Iris pigment epithelial cell (primary cell): Measurements from ENCODE around the gene SMPD3.
"Not testable (repeated sequence)": the region's sequence is repeated elsewhere in the genome, so short reads cannot be mapped to it uniquely, and the experiment has no call there.

ENCODE experiments used
- DNase-seq: peaks from one replicate; pipeline ENCODE4 v3.0.0-alpha.2; 2011; ENCODE audit warnings: low read depth

Gene SMPD3

DNA sequence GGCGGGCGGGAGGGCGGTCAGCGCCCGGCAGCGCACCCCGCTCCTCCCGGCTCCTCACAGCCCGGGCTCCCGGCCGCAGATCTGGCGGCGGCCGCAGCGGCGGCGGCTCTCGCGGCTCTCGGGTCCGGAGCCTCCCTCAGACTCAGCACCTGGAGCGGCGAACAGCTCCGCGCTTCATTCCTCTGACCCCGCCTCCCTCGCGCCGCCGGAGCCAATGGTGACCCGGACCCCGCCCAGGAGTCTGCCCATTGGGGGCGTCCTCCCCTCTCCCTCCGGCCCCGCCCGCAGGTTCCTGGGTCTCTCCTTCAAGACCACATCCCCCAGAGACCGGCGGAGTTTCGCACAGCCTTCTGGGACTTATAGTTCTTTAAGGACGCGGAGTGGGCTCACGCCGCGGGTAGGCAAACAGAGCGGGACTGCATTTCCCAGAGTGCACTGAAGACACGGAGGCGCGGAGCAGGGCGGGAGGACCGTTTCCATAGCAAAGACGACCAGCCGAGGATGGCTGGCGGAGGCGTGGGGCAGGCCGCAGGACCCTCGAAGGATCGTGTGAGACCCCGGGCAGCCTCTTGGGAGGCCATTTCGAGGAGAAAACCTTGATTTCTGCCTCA is at the start of gene SMPD3:
Gene SMPD3, minus strand, starts transcription at position 149 of the 611 bp plus-strand sequence. CDS start 76,327 bp downstream, outside the sequence.
- peak; percentile 100 for DNase-seq

DNA sequence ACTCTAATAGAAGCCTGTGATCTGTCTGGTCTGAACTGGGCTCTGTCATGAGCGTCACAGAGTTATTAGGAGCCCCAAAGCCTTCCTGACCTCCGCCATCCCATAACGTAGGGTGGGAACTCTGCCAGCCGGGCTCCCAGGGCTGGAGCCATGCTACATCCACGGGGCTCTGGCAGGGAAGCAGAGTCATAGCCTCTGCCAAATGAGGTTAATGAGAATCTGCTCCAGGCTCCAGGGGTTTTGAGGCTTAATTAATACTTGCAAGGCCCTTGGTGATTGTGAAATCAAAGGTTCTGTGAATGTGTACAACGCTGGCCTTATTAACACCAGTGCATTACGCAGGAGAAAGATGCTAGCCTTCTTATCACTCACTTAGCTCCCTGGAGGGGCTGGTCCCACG is 48.4 kb upstream of the SMPD3 start:
- DNase-seq: no peak

DNA sequence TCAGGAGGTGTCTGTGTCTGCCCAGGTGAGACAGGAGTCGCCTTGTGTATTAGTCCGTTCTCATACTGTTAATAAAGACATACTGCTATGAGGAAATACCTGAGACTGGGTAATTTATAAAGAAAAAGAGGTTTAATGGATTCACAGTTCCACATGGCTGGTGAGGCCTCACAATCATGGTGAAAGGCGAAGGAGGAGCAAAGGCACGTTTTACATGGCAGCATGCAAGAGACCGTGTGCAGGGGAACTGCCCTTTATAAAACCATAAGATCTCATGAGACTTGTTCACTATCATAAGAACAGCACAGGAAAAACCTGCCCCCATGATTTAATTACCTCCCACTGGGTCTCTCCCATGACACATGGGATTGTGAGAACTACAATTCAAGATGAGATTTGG is 46.0 kb upstream of the SMPD3 start:
- DNase-seq: not testable (repeated sequence)

DNA sequence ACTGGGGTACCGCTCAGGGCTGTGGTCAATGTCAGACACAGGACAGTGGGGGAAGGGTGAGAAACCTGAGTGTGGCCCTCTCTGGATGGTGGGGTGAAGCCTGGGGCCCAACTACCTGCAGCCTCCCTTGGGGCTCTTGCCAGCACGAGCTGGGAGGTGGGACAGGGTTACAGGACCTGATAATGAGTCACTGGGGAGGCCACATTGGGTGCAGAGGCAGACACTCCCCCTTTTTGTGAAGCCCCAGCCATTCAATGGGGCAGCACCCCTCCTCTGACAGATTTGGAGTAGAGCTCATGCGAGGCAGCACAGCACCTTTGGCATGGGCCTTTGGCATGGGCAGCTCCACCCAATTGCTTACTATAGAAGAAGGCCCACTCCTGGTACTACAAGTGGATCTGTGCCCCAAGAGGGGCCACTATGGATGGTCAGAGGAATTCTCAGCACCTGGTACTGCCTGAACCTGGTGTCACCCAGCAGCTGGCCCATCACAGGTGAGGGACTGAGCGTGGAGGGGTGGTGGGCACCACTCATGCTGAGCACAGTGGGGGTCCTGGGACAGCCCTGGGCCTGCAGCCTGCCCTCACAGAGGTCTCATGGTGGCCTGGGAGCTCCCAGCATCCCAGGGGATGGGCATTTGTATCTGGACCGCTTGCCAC is 45.2 kb upstream of the SMPD3 start:
- DNase-seq: no peak

DNA sequence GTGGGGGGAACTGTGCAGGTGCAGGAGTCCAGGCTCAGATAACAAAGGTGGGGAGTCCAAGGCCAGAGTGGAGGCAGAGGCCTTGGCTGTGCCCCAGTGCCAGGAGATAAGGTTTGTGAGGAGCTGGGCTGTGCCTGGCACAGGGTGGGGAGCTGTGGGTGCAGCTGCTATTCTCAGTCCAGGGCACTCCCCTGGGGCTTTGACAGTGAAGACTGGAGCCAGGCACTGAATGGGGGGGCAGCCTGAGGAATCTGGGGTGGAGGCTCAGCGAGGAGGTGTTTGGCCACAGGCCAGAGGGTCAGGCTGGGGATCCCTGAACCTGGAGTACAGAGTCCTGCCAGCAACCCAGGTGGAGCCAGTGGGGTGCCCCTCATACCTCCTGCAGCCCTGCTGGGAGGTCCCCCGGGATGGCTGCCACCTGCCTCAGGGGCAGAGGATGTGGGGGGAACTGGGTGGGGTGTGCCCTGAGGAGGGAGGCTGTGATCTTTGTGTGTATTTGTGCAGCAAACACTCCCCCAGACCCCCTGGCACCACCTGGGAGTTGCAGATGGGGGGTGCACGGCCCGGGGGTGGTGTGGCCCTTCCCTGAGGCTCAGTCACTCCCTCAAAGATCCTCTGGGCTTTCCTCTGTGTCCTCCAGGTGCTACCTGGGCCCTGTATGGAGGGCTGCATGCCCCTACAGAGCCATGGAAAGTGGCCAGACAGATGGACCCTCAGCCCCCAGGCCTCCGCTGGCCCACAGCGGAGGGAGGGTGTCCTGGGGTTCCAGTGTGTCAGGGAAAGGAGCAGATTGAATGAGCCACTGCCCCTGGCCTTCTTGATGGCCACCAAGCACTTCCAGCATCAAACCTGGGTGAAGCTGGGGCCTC is 44.5 kb upstream of the SMPD3 start:
- DNase-seq: no peak

DNA sequence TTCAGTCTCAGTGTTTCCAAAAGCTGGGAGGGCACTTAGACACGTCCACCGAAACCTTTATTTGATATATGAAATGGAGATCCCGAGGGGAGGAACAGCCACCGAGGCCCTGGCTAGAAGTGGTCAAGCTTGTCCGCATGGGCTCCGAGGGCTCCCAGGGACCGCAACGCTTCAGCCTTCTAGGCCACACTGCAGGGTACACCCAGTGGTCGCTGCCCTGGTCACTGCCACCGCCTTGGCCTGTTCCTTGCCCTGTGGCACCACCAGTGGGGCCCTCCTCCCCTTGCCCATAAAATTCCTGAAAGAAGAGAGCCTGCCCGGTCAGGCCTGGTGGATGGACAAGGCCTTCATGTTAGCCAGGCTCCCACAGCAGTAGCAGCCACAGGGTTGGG is 43.8 kb upstream of the SMPD3 start:
- DNase-seq: no peak

DNA sequence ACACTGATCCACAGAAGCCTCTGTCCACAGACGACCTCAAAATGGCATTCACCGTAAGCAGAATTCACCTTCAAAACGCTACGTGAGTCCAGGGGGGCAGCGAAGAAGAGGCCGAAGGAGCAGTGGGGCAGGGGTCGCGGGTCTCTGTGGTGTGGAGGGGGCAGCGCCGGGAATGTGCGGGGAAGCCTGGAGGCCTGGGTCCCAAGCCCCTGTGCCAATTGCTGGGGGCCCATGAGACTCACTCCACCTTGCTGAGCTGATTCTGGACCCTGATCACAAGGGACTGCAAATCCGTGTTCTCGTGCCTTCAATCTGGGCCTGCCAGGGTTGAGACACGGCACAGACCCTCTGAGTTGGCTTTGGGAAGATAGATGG is 43.3 kb upstream of the SMPD3 start:
- no peak for DNase-seq

DNA sequence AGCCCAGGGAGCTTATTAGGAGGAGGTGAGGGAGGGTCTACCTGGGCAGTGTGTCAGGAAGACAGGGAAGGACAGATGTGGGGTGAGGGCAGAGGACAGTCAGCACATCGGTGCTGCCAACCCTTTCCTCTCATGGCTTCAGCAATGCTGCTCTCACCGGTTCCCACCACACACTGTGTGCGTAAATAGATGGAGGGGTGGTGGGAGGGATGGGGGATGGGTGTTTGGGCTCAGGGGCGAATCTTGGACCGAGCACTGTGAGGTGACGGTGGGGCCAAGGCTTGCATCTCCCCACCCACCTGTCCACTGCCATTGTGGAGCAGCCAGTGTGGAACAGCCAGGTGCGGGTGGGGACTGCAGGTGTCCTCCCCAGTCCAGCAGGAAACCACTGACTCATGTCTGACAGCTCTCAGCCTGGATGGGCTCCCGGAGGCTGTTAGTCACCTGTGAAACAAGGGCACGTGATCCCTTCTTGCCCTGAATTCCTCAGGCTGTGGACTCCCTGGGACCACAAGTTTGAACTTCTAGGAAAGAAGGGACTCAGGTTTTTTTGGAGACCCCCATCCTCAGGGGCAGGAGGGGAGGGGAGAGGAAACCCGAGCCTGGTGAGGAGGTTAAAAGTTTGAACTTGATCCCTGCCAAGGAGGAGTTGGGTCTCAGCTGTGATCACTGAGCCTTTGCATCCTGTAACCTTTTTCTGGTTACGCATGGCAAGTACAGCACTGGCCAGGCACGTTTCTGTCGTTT is 42.7 kb upstream of the SMPD3 start:
- peak; percentile 72 for DNase-seq

DNA sequence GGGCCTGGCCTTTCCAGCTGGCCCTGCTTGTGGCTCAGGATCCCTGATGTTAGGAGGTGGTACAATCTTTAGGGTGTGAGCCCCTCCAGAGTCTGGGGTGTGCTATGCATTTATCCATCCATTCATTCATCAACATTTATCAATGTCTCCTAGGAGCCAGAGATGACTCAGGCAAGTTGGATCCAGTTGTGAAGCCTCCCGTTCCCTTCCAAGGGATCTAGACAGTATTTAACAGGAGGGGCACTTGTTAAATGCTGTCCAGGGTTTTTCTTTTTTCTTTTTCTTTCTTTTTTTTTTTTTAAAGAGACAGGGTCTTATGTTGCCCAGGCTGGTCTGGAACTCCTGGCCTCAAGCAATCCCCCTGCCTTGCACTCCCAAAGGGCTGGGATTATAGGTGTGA is 42.0 kb upstream of the SMPD3 start:
- no peak for DNase-seq

DNA sequence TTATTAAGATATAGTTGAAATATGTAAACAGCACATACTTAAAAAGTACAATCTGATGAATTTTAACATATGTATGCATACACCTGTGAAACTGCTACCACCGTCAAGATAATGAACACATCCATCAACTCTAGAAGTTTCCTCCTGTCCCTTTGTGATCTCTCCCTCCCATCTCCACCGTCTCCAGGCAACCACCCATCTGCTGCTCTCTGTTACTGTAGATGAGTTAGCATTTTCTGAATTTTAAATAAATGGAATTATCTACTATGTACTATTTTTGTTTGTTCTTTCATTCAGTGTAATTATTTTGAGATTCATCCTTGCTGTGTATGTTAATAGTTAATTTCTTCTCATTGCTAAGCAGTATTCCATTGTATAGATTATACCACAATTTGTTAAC is 40.2 kb upstream of the SMPD3 start:
- no peak for DNase-seq

DNA sequence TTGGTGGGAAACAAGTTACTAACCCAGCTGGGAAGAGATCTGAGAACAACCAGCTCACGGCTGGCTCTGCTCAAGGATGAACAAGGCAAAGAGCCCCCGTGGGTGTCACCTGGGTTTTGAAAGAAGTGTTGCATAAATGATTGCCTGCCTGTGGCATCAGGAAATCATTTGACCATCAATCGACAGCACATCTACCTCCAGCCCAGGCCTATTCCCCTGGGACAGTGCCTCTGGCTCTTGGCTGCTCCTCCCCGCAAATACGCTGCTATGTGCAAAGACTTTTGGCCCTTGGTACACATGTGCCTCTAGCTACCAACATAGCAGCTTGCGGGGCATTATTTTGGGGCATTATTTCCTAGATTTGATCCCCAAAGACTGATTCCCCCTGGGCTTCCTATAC is 39.4 kb upstream of the SMPD3 start:
- no peak for DNase-seq

DNA sequence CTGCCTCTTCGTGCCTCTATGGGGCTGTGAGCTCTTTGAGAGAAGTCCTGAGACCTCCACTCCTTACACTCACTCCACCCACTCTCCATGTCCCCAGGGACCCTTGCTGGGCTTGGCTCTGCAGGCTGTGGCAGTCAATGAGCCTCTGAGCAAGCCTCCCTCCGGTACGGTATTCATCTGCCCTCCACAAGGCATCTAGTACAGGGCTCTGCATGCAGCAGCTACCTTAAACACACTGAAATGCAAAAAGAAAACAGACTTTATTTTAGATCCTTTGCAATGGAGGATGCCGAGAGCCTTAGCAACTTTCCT is 38.9 kb upstream of the SMPD3 start:
- no peak for DNase-seq

DNA sequence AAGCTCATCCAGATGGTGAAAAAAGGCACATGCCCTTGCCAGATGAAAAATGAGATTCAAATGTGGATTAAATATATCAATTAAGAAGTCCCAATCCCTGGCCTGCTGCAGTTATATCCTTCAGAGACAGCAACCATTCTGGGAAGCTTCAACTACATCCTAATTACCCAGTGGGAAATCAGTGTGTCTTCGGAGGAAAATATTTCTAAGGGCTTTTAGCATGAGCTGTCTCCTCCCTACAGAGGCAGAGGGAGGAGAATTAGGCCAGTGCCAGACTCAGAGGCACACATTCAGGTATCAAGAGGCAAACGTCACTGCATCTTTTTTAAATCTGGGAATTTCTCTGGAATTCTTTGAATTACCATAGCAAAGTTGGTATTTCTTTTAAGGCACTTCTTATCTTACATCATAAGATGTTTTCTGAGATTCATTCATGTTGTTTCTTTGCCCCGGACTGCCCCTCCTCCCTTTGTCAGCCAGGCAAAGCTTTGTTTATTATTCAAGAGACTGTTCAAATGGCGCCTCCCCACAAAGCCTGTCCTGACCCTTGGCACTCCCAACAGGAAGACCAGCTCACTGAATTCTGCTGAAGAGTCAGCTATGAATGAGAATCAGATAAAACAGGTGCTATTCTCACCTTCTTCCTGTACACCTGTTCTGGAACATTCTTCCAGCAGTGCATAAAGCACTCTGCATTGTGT is 38.3 kb upstream of the SMPD3 start:
- DNase-seq: no peak

DNA sequence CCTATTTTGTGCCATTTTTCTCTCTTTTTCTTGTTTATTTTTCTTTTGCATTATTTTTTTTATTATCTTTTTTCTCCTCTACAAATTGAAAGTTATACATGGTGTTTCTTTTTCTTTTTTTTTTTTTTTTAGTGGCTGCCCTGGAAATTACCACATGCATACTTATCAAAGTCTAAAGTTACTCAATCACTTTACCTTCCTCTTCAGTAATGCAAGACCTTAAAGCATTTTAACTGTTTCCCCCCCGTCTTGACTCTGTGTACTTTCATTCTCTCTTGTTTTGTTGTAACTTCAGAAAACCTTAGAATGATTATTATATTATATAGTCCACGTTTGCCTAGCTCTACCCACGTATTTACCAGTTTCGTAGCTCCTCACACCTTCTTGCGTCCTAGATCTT is 33.3 kb upstream of the SMPD3 start:
- no peak for DNase-seq

DNA sequence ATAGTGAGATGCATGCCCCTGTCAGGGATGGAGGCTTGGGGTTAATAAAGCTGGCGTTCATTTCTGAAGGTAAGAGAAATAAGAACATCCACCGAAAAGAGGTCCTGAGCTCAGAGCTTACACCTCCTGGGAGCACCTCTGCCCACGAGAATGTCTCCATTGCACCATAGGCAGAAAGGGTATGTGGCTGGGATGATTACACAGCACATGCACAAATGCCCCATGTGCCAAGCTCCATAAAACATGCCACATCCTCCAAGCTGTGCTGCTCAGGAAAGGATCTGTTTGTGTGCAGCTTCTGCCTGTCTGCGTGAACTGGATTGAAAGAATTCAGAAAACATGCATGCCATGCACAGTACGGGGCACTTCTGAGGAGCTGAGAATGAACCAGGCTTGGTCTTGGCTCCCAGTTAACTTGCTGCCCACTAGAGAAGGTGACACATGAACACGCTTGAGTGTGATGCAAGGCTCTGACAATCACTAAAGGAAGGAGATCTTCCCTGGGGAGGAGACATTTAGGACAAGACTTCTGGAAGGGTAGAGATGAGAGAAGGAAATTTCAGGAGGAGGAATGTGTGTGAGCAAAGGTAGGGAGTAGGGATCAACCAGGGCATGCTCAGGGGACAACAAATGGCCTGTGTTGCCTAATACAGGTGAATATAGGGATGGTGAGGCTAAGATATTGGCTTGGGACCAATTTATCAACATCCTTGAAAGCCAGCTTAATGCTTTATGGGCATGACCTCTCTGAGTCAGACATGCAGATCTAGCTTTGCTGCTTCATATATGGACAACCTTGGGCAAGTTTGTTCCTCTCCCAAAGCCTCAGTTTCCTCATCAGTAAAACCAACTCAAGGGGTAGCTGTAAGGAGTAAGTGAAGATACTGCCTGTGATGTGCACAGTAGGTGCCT is 32.0 kb upstream of the SMPD3 start:
- DNase-seq: no peak

DNA sequence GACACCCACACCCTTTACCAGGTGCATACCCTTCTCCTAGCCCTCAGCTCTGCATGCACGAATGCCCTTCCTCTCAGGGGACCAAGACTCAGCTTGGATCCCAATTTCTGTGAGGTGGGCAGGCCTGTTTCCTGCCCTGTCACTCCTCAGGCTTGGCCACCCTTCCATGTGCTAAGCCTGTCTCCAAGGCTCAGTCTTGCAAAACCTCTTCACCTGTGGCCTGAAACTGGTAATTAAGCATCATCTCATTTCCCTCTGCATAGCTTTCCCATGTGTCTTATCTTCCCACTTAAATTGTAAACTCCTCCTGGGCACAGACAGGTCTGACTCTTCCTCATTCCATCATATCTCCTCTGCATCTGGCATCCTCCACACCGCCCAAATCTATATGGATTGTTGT is 31.0 kb upstream of the SMPD3 start:
- DNase-seq: no peak

DNA sequence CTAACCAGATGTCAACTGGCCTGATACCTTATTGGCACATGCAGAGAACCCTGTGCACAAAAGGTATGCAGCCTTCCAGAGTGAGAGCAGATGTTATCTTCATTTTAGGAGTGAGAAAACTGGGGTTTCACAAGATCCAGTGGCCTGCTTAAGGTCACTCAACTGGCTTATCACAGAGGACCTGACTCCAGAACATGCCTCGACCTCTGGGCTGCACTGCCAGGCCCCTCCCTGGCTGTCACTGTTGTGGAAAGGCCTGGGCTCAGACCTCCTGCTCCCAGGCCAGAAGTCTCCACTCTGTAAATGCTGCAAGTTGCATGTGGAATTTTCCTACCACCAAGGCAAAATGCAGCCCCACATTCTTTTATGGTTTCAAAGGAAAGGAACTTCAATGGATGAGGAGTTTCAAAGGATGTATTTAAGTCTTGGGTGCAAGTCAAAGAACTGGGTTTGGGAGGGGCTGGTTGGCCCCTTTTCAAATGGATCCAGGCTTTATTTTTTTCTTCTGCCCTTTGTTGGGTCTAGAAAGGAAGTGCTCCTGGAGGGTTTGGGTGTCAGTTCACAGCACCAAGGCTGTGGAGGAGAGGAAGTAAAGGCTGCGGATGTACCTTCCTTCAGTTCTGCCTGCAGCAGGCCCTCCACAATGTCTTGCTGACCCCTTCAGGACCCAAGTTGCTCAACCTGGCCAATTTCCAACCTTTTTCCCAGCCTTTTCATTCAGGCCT is 30.4 kb upstream of the SMPD3 start:
- DNase-seq: no peak

DNA sequence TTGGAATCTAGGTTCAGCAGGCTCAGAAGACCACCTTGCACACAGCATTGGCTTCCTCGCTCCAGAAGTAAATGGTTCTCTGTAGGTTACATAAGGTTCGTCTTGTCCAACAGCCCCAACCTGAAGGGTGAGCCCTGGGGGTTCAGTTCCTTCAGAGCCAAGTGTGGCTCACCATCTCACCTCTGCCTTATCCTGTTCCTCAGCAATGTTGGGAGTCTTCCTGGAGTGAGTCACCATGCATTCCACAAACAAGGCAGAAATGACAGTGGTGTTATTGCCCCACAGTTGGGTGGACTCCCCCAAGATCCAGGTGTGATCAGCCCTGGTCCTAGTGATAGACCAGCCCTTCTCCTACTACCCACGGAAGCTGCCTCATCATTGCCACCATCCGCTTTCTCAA is 26.8 kb upstream of the SMPD3 start:
- no peak for DNase-seq

DNA sequence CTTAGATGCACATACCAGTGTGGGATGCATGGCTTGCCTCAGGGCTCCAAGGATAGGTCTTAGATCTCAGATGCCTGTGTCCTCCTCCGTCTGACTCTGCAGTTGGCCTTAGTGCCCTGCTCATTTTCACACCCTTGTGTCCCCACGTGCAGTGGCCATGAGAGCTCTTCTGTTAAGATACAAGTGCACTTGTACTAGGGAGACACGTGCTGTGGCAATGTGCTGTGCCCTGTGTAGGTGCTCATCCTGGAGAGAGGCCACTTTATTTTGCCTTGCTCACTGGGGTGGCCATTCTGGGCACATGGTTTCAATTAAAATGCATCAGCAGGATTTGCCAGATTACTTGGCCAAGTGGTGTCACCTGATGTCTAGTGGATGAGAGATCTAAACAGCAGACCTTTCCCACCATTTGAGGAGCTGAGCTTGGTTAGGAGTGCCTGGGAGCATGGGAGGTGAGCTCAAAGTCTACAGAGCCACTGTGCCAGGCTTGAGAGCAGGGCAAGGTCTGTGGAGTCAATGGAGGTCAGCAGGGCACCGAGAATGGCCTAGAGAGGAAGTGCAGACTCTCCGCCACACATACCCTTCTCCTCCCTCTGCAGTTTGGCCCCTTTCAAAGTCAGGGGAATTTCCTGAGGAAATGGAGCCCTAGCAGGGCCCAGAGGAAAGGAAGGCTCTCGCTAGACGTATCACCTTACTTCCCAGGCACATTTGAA is 25.2 kb upstream of the SMPD3 start:
- DNase-seq: no peak

DNA sequence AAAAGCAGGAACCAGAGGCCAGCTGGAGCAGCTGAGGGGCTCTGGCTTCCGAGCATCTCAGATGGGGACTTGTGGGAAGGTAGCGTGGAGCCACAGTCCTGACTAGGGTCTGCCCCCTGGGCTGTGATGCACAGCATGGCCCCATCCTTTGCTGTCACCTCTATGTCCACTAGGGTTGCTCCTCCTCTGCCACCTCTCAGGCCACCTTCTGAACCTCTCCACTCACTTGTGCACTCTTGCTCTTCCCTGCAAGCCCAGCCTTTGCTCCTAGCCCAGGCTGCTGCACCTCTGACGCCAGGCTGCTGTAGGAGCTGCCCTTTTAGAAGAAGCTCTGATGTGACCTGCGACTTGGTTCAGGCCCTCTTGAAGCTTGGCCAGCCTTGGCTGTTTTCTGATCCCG is 24.3 kb upstream of the SMPD3 start:
- no peak for DNase-seq
